ENCODE measurements around the gene ZXDC.

Gene ZXDC

DNA sequence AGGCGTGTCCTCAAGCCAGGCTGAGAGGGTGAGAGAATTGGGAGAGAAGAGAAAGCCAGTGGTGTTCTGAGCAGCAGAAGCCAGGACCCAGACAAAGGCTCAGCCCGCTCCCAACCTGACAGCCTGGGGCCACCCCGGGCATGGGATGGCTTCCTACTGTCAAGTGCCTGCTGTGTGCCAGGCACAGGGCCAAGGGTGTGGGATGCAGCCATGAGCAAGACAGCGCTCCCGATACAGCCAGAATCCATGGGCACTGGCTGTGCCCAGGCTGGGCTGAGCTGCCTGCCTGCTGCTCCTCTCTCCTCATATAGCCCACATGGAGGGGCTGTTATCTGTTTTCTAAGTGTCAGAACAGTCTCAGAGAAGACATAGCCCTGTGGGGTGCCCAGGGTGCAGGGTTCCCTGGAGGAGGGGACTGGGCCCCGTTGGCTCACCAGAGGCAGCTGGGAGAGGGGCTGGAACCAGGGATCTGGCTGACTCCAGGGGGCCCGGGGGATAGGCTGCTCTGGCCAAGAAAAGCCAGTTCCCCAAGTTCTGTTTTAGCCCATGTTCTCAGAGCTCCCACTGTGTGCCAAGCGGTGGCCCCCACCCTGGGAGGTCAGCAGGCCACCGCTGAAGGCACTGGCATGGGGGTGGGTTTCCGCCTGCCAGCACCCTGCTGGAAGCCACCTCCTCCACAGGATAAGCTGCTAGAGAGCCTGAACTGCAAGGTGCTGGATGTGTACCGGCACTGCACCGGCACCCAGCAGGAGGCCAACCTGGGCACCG lies 42.0 kb downstream of the ZXDC start:
- no peak for DNase-seq

DNA sequence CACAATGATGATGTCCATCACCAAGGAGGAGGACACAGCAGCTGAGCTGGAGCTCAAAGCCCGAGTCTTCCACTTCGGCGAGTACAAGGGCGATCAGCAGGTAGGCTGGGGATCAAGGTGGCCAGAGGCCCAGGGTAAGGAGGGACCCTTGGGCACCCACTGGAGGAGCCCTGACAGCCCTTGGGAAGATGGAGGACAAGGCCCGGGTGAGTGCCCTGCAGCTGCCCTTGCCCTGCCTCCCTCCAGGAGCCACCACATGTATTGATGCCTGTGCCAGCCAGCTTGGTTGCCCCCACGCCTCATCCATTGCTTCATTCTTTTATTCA lies 42.6 kb downstream of the ZXDC start:
- no peak for DNase-seq

DNA sequence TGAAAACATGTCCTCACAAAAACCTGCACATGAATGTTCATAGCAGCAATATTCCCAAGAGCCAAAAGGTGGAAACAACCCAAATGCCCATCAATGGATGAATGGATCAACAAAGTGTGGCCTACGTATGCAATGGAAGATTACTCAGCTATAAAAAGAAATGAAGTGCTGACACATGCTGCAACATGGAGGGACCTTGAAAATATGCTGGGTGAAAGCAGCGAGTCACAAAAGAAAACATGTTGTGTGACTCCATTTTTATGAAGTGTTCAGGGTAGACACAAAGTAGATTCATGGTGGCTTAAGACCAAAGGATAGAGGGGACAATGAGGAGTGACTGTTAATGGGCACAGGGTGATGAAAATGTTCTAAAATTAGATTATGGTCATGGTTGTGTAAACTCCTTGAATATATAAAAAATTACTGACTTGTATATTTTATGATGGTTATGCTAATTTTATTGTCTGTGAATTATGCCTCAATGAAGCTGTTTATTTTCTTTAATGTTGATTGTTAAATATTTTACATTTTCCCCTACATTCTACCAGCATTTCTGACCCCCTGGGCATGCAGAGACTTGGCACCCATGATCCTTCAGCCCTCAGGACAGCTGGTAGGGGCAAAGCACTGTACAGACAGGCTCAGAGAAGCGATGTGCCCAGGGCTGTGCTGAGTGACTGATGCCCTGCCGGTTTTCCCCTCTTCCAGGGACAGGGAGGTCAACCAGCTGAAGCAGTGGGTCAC lies 43.2 kb downstream of the ZXDC start:
- DNase-seq, result no peak

- DNase-seq, result no peak
Measured at GRCh38 chr3:126431103-126431534, 44.6 kb downstream of the ZXDC start.

DNA sequence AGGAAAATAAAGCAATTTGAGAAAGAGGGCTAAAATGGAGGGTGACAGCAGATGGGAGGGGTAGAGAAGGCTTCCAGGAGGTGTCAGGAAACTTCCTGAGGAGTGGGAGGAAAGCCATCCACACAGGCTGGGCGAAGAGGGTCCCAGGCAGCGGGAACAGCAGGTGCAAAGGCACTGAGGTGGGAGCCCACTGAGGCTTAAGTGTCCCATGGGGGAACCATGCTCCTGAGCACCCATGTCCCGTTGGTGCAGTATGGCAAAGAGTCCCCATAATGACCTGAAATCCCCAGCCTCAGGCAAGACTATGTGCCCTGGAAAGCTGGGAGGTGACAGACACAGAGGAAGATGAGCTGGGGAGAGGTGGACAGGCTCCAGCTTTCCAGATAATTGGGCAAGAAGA lies 50.9 kb downstream of the ZXDC start:
- DNase-seq, result no peak

DNA sequence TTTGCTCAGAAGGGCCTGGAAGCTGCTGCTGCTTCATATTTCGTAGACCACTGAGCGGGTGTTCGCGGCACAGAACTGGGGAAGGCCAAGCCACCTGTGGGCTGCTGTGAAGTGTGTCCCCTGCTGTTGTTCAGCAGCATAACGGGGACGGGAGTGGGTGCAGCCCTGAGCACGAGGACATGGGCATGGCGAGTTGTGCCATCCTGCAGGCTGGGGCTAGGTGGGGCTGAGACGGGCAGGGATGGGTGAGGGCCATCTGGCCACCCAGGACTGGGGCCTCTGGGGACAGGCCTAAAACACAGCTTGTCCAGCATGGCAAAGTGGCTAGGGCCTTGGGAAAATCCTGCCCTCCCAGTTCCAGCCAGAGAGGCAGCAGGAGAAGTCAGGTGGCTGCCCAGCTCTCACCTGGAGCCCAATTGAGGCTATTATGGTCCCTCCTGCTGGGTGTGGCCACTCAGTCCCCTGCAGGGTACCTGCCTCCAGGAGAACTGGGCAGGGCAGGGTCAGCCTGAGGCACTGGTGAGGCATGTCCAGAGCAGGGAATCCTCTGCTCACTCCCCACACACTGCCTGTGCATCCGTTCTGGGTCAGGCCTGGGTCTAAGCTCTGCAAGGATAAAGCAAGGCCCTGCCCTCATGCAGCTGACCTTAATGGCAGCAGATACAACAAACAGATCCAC lies 51.5 kb downstream of the ZXDC start:
- no peak for DNase-seq

GRCh38 chr3:126423191-126424038 lies 52.3 kb downstream of the ZXDC start:
- DNase-seq, result no peak

GRCh38 chr3:126422571-126423091 lies 53.1 kb downstream of the ZXDC start:
- DNase-seq, result no peak

DNA sequence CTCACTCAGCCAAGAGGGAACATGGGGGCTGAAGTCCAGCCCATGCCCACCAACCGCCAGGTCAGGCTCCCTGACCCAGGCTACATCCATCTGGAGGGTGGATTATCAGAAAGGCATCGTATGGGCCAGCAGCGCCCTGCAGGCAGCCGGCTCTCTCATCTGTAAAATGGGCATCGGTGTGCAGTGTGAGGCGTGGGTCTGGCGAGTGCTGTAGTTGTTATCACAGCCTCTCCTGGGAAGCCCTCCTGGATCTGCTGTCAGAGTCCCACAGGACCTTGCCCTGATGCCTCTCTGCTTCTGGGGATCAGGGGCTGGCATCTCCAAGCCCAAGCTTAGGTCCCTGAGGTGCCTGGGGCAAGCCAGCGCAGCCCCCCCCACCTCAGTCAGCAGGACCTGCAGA lies 53.6 kb downstream of the ZXDC start:
- no peak for DNase-seq

DNA sequence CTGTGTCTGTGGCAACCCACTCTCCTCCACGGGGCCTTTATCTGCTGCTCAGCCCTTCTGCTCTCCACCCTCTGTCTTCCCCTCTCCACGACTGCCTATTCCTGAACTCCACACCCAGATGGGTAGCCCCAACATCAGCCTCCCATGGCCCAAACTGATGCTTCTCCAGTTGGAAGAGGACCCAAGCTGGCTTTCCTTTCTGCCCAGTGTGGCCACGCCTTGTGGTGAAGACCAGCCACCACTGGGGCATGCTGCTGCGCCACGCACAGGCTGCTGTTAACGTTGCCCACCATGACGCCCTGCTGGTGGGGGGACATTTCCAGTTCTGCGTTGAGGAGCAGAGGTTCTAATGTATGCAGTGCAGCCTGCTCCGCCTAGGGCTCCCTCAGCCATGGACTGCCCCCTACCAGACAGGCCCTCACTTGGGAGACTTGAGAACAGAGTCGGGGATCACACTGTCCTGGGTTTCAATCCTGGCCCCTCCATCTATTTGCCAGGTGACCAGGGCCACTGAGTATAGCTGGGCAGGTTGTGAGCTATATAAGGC lies 54.0 kb downstream of the ZXDC start:
- DNase-seq, result no peak

- DNase-seq, result no peak
Measured at GRCh38 chr3:126419886-126420786, 55.6 kb downstream of the ZXDC start.

GRCh38 chr3:126419151-126419703 lies 56.5 kb downstream of the ZXDC start:
- DNase-seq, result no peak

DNA sequence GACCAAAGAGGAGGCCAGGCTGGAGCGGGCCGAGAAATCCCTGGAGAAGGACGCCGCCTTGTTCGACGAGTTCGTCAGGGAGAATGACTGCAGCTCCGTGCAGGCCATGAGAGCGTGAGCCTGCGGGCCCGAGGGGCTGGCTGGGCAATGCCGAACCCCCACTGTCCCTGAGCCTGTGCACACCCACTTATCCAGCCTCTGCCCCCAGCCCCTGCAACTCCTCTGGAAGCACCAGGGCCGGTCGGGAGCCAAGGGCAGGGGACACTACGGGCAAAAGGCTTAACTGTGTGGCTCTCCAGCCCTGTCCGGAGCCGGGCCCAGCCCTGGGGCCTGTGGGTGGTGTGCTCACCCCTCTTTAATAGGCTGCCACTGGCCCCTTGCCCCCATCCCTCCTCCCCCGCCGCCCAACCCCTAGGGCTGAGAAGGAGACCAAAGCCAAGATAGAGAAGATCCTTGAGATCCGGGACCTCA lies 57.0 kb downstream of the ZXDC start:
- no peak for DNase-seq

DNA sequence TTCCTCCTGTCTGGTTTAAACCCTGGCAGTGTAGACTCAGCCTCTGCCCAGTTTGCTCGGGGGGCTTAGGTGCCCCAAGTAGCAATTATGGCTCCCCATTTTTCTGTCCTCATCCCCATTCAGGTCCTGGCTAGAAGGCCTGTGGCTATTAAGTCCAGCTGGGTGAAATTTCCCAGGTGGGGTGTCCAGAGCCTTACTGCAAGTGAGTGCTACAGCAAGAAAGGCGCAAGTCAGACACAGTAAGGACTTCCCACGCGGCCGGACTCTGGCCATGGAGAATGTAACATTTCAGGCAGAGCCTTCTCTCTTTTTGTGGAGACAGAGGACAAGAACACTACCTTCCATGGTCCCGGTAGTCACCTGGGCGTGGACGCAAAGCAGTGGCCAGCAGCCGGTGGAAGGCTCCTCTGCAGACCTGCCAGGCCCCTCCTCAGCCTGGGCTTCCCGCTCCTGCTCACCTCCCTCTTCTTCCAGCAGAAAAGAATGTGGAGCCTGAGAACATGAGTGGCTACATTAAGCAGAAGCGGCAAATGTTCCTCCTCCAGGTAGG lies 57.6 kb downstream of the ZXDC start:
- no peak for DNase-seq

DNA sequence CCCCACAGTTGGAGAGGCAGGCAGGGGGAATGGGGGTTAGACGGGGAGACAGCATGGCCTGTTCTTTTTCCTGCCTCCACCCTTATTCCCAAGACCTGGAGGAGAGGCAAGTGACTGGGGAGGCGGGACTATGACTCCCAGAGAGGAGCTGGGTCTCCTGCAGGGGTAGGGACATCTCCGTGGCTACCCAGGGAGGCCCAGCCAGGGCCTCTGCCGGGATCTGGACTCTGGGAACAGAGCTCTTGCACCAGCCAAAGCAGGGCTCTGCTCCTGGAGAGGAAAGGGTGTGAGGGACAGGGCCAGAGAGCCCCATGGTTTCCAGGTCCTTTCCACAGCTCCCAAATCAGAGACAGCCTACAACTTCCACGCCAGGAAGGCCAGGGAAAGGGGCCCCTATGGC lies 58.2 kb downstream of the ZXDC start:
- DNase-seq, result no peak

DNA sequence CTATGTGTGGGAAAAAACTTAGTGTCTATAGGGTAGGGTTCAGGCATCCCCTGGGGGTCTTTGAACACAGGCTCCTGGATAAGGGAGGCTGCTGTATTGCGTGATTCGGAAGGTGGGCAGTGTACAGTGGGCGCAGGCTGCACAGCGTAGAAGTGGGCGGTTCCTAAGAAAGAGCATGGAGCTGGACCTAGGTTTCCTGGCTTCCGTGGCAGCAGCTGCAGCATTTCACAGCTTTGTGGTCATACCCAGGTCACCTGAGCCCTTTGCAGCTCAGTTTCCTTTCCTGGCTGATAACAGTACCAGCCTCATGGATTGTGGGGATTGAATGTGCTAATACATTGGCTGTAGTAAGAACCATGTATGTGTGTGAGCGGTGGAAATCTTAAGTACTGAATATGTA lies 58.7 kb downstream of the ZXDC start:
- no peak for DNase-seq

DNA sequence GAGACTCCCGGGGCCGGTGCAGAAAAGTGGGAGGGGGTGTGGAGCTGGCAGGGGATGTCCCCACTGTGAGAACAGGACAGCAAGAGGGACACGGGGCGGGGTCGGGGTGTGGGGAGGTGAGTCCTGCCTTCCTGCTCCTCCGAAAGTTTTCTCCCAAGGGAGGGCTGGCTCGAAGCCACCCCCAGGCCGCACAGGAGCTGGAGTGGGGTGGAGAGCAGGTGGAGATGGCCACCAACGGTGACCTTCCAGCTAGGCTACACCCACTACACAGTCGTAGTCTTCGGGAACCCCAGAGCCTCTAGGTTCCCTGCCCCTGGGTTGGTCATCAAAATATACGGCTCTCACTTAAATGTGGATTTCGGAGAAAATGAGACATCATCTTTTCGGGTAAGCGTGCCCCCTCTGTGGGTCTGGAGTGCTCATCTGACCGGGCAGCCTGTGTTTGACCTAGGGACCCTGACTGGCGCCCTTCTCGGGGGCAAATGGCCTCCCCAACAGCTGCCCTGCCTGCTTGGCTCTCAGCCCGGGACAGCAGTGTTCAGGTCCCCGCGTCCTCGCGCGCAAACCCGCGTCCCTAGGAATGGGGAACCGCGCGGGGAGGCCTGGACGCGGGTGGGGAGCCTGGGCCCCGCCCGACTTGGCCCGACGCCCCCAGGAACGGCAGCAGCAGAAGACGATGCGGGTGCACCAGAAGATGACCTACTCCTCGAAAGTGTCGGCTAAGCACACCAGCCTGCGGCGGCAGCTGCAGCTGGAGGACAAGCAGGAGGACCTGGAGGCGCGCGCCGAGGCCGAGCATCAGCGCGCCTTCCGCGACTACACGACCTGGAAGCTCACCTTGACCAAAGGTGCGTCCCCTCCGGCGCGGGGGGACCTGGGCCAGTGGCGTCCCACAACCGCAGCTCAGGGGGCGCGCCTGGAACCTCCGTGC lies 59.8 kb downstream of the ZXDC start:
- DNase-seq, result no peak

- no peak for DNase-seq
Measured at GRCh38 chr3:126414961-126415660, 60.6 kb downstream of the ZXDC start.

DNA sequence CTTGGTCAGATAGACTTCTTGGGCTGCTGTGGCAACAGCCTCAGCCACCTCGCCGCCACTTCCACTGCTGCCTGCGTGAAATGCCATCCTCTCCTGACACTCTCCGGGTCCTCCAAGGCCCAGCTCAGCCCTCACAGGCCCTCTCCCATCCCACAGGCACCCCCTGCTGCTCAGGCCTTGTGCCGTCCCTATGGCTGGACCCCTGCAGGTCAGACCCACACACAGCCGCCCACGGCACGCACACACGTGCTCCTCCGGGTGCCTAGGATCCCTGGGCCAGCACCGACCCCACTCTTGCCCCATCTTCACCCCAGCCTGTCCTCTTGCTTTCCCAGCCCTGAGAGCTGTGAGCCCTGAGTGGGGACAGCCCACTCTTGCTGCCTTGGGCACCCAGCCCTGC lies 61.3 kb downstream of the ZXDC start:
- no peak for DNase-seq
